AG09319 (cell line): Measurements from ENCODE around the gene SIGLEC11.

Source experiments
- DNase-seq: peaks from one replicate; pipeline ENCODE4 v3.0.0-alpha.2; 2010; ENCODE audit warnings: low read depth; ENCODE audit errors: extremely low read depth
- CTCF ChIP-seq: IDR thresholded peaks from 2 replicates; pipeline ENCODE4 v1.5.1; 2011; ENCODE audit warnings: low read depth, mild to moderate bottlenecking, inconsistent platforms, low read length, moderate library complexity

Gene SIGLEC11

DNA sequence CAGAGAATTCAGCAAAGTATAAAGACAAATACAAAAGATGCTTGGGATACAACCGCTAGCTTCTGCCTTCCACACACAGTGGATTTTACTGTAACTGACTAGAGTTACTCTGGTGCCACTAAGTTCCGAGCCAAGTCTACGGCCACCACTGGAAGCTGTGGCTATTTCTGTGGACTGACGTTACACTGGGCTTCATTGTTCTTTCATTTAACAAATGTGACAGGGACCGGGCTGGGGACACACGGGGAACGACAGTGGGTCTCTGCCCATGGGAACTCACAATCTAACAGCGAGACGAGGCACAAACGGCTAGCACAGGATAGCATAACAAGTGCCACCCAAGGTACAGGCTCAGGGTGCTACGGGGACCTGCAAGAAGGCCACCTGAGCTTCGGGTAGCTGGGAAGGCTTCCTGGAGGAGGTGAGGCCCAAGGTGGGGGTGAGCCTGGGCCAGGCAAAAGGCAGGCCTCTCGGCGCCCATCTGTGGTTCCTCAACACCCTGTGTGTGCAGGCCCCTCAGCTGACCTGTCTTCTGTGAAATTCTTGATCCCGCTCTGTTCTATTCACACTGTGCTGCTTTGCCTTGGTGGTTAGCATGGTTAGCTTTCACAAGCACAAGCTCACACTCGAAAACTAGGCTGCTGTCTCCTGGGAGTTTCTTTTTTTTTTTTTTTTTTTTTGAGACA lies 54.0 kb downstream of the SIGLEC11 start:
- TF ChIP-seq CTCF, result no peak

GRCh38 chr19:49904136-49904535 lies 56.8 kb downstream of the SIGLEC11 start:
- TF ChIP-seq CTCF, result no peak
- no peak for DNase-seq

More for the DNA sequence above, 54.0 kb downstream of the SIGLEC11 start:
- no peak for DNase-seq
